ENCODE measurements around the gene WHRN. TPM values are rescaled to one million over a fixed set of nuclear protein-coding genes. Genes with fewer than 3 reads are reported as not detected.

Gene WHRN
- total and polyA plus RNA-seq, 2 of the 8 experiments (the other 6 are each of a cell fraction or from before 2014, with no cell fraction given): 4.4 to 7.7 TPM

DNA sequence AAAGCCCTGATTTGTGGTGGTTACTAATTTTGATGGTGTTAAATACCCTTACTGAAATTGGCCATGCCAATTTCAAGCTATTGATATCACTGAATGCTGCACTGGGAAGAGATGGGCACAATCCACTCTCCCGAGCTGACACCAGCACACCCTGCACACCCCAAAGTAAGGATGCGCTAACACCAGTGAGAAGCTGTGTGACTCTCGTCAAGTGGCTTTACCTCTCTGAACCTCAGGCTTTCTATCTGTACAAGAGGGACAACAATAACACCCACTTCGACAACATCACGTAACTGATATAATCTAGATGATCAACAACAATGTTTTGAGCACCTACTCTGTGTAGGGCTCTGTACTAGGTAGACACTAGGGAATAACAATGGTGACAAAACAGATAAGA lies 109.5 kb downstream of the WHRN start (continued):
- TF ChIP-seq, protein P1, sequence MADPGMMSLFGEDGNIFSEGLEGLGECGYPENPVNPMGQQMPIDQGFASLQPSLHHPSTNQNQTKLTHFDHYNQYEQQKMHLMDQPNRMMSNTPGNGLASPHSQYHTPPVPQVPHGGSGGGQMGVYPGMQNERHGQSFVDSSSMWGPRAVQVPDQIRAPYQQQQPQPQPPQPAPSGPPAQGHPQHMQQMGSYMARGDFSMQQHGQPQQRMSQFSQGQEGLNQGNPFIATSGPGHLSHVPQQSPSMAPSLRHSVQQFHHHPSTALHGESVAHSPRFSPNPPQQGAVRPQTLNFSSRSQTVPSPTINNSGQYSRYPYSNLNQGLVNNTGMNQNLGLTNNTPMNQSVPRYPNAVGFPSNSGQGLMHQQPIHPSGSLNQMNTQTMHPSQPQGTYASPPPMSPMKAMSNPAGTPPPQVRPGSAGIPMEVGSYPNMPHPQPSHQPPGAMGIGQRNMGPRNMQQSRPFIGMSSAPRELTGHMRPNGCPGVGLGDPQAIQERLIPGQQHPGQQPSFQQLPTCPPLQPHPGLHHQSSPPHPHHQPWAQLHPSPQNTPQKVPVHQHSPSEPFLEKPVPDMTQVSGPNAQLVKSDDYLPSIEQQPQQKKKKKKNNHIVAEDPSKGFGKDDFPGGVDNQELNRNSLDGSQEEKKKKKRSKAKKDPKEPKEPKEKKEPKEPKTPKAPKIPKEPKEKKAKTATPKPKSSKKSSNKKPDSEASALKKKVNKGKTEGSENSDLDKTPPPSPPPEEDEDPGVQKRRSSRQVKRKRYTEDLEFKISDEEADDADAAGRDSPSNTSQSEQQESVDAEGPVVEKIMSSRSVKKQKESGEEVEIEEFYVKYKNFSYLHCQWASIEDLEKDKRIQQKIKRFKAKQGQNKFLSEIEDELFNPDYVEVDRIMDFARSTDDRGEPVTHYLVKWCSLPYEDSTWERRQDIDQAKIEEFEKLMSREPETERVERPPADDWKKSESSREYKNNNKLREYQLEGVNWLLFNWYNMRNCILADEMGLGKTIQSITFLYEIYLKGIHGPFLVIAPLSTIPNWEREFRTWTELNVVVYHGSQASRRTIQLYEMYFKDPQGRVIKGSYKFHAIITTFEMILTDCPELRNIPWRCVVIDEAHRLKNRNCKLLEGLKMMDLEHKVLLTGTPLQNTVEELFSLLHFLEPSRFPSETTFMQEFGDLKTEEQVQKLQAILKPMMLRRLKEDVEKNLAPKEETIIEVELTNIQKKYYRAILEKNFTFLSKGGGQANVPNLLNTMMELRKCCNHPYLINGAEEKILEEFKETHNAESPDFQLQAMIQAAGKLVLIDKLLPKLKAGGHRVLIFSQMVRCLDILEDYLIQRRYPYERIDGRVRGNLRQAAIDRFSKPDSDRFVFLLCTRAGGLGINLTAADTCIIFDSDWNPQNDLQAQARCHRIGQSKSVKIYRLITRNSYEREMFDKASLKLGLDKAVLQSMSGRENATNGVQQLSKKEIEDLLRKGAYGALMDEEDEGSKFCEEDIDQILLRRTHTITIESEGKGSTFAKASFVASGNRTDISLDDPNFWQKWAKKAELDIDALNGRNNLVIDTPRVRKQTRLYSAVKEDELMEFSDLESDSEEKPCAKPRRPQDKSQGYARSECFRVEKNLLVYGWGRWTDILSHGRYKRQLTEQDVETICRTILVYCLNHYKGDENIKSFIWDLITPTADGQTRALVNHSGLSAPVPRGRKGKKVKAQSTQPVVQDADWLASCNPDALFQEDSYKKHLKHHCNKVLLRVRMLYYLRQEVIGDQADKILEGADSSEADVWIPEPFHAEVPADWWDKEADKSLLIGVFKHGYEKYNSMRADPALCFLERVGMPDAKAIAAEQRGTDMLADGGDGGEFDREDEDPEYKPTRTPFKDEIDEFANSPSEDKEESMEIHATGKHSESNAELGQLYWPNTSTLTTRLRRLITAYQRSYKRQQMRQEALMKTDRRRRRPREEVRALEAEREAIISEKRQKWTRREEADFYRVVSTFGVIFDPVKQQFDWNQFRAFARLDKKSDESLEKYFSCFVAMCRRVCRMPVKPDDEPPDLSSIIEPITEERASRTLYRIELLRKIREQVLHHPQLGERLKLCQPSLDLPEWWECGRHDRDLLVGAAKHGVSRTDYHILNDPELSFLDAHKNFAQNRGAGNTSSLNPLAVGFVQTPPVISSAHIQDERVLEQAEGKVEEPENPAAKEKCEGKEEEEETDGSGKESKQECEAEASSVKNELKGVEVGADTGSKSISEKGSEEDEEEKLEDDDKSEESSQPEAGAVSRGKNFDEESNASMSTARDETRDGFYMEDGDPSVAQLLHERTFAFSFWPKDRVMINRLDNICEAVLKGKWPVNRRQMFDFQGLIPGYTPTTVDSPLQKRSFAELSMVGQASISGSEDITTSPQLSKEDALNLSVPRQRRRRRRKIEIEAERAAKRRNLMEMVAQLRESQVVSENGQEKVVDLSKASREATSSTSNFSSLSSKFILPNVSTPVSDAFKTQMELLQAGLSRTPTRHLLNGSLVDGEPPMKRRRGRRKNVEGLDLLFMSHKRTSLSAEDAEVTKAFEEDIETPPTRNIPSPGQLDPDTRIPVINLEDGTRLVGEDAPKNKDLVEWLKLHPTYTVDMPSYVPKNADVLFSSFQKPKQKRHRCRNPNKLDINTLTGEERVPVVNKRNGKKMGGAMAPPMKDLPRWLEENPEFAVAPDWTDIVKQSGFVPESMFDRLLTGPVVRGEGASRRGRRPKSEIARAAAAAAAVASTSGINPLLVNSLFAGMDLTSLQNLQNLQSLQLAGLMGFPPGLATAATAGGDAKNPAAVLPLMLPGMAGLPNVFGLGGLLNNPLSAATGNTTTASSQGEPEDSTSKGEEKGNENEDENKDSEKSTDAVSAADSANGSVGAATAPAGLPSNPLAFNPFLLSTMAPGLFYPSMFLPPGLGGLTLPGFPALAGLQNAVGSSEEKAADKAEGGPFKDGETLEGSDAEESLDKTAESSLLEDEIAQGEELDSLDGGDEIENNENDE (IDR thresholded peaks at IDR 0.05; ENCODE audit: insufficient replicate concordance, low read length): no peak
- TF ChIP-seq CTBP2 (IDR thresholded peaks at IDR 0.05; ENCODE audit: borderline replicate concordance, insufficient read depth, insufficient read length, low read length): no peak
- no peak for TF ChIP-seq FOSL1 (IDR thresholded peaks at IDR 0.05; ENCODE audit: insufficient read depth, low read depth, low read length)
- TF ChIP-seq SIN3A (conservative IDR thresholded peaks at IDR 0.05 in 1 of 2, IDR thresholded peaks at IDR 0.05 in 1 of 2; ENCODE audit: low read depth in 1 of 2, low read length in 2 of 2): no peak

Data from H1 (cell line).